ENCODE results near the gene GFOD2. TPM values are rescaled to one million over a fixed set of nuclear protein-coding genes. Genes with fewer than 3 reads are reported as not detected.

GFOD2 gene
- total RNA-seq, 6 experiments from 2014 or later: 19.7 to 39.7 (median 24.6) TPM

GRCh38 chr16:67667817-67668494 lies 51.2 kb downstream of the GFOD2 start:
- H3K27me3 ChIP-seq: no peaks in the 10 kb centered on the region
- no peaks in the 10 kb centered on the region for H3K36me3 ChIP-seq
- peak overlapping the region; percentile 88 to 93 (median 91) for H3K27ac ChIP-seq
- ATAC-seq (peak; percentile 69 to 84 (median 76)), DNase-seq (peak; percentile 84 to 89 (median 86))
- intact Hi-C loops (cut with DNase I): no loop called here
- peak overlapping the region in 2 of 3 donors; percentile 84 to 94 for H3K4me3 ChIP-seq
- H3K9me3 ChIP-seq: no peaks in the 10 kb centered on the region
- 5% methylated on average over 4 of the region's 18 CpGs for WGBS (ENCODE audit: insufficient coverage, low coverage, low lambda C conversion rate, missing lambda C conversion rate)
- H3K4me1 ChIP-seq: peaks cover 0 to 39% (median 22%) of the 10 kb centered on the region in 4 donors
- TF ChIP-seq CTCF (IDR thresholded peaks at IDR 0.05) (peak; percentile 78 to 94 (median 80)), POLR2A (IDR thresholded peaks at IDR 0.05) (no peak)

- Histone ChIP-seq H3K27ac (peak overlapping the region; percentile 88 to 93 (median 91)), H3K27me3 (no peaks in the 10 kb centered on the region), H3K4me3 (peak overlapping the region; percentile 69 to 94 (median 84)), H3K9me3 (no peaks in the 10 kb centered on the region), H3K4me1 (peaks cover 0 to 34% (median 17%) of the 10 kb centered on the region in 4 donors), H3K36me3 (no peaks in the 10 kb centered on the region)
- ATAC-seq: no peak
- TF ChIP-seq POLR2A (IDR thresholded peaks at IDR 0.05): no peak
- TF ChIP-seq CTCF (IDR thresholded peaks at IDR 0.05): no peak
- intact Hi-C loops (cut with DNase I): no loop called here
- DNase-seq: no peak
- WGBS (ENCODE audit: insufficient coverage, low coverage, low lambda C conversion rate, missing lambda C conversion rate): 0% methylated on average over 1 of the region's 10 CpGs
These were observed 51.7 kb downstream of the GFOD2 start for GRCh38 chr16:67667453-67667816.

GRCh38 chr16:67666559-67667452 lies 52.3 kb downstream of the GFOD2 start, which contains the start of the genes C16orf86 and ENKD1:
C16orf86 (plus strand) TSS chr16:67666814; CDS start chr16:67666971, 157 bp downstream.
ENKD1 (minus strand) TSS chr16:67666750; CDS start chr16:67666442, 308 bp downstream.
- Histone ChIP-seq H3K27me3 (no peaks in the 10 kb centered on the region), H3K36me3 (no peaks in the 10 kb centered on the region), H3K27ac (peak within 1 kb of the TSS; percentile 88 to 93 (median 91)), H3K4me3 (peak within 1 kb of the TSS; percentile 69 to 94 (median 84)), H3K4me1 (peaks cover 0 to 30% (median 16%) of the 10 kb centered on the region in 4 donors), H3K9me3 (no peaks in the 10 kb centered on the region)
- ATAC-seq (peak; percentile 65 to 78 (median 70)), DNase-seq (peak; percentile 90 to 94 (median 92))
- WGBS (ENCODE audit: insufficient coverage, low coverage, low lambda C conversion rate, missing lambda C conversion rate): 3% methylated on average over 11 of the region's 78 CpGs
- intact Hi-C loops (cut with DNase I): no loop called here
- TF ChIP-seq POLR2A (IDR thresholded peaks at IDR 0.05) (no peak), CTCF (IDR thresholded peaks at IDR 0.05) (no peak)

GRCh38 chr16:67666032-67666551 lies 53.0 kb downstream of the GFOD2 start:
- peaks cover 0 to 30% (median 16%) of the 10 kb centered on the region in 4 donors for H3K4me1 ChIP-seq
- DNase-seq (peak in 1 of 3 donors; percentile 59), ATAC-seq (peak in 2 of 4 donors; percentile 0 to 2)
- intact Hi-C loops (cut with DNase I): no loop called here
- no peaks in the 10 kb centered on the region for H3K27me3 ChIP-seq
- 0% methylated on average over 7 of the region's 46 CpGs for WGBS (ENCODE audit: insufficient coverage, low coverage, low lambda C conversion rate, missing lambda C conversion rate)
- H3K27ac ChIP-seq: peak overlapping the region; percentile 88 to 93 (median 91)
- TF ChIP-seq POLR2A (IDR thresholded peaks at IDR 0.05) (no peak), CTCF (IDR thresholded peaks at IDR 0.05) (no peak)
- no peaks in the 10 kb centered on the region for H3K36me3 ChIP-seq
- H3K9me3 ChIP-seq: no peaks in the 10 kb centered on the region
- H3K4me3 ChIP-seq: peak overlapping the region; percentile 69 to 94 (median 84)
